Liver (tissue), 9 donors: Measurements from ENCODE around the gene CEACAM21. TPM values are rescaled to one million over a fixed set of nuclear protein-coding genes. Genes with fewer than 3 reads are reported as not detected.

ENCODE experiments used
- DNase-seq: peaks from one replicate; pipeline ENCODE4 v3.0.0-alpha.2; 2017; ENCODE audit warnings: low spot score
- H3K27ac ChIP-seq, 2 donors: one replicate each; pipeline ENCODE4 v1.7.0; 2013; ENCODE audit warnings: inconsistent platforms in 2 of 2, low read length in 2 of 2, control low read depth in 1 of 2, low read depth in 1 of 2, mild to moderate bottlenecking in 1 of 2
- H3K27me3 ChIP-seq, 4 donors: one replicate each; pipeline versions ENCODE4 v1.6.1 to v1.7.0; 2013; ENCODE audit warnings: low read length in 3 of 4, inconsistent platforms in 1 of 4, mild to moderate bottlenecking in 1 of 4, moderate library complexity in 1 of 4; ENCODE audit not compliant: control insufficient read depth in 4 of 4, insufficient read depth in 4 of 4
- H3K36me3 ChIP-seq, 4 donors: one replicate each; pipeline versions ENCODE4 v1.6.1 to v1.7.0; 2013; ENCODE audit warnings: low read length in 3 of 4, mild to moderate bottlenecking in 3 of 4, low read depth in 1 of 4, moderate library complexity in 1 of 4; ENCODE audit not compliant: control insufficient read depth in 4 of 4, insufficient read depth in 3 of 4
- H3K4me1 ChIP-seq, 4 donors: one replicate each; pipeline versions ENCODE4 v1.6.1 to v1.7.0; 2013; ENCODE audit warnings: low read length in 3 of 4, mild to moderate bottlenecking in 3 of 4, moderate library complexity in 1 of 4; ENCODE audit not compliant: control insufficient read depth in 4 of 4, insufficient read depth in 4 of 4
- H3K4me3 ChIP-seq, 3 donors: one replicate each; pipeline versions ENCODE4 v1.6.1 to v1.7.0; 2013; ENCODE audit warnings: low read length in 3 of 3, control low read depth in 1 of 3, low read depth in 1 of 3, mild to moderate bottlenecking in 1 of 3
- H3K9ac ChIP-seq, 2 donors: one replicate each; pipeline ENCODE4 v1.7.0; 2013; ENCODE audit warnings: low read length in 2 of 2, mild to moderate bottlenecking in 2 of 2, moderate library complexity in 2 of 2, control low read depth in 1 of 2, low read depth in 1 of 2
- H3K9me3 ChIP-seq, 4 donors: one replicate each; pipeline versions ENCODE4 v1.6.1 to v1.7.0; 2013; ENCODE audit warnings: low read length in 3 of 4; ENCODE audit not compliant: control insufficient read depth in 4 of 4
- CTCF ChIP-seq: fragments of 150-350 bp; IDR thresholded peaks from 2 replicates; pipeline ENCODE4 v1.5.1; 2017; ENCODE audit warnings: improper control_type of control experiment, low read depth, low read length; ENCODE audit not compliant: missing input control
- EGR1 ChIP-seq, 2 donors: IDR thresholded peaks; 2 replicates each; pipeline ENCODE4 v1.6.1; 2016 to 2018; ENCODE audit warnings: antibody characterized with exemption in 2 of 2, low read depth in 2 of 2
- FOXA1 ChIP-seq: IDR thresholded peaks from 2 replicates; pipeline ENCODE4 v1.6.1; 2016; ENCODE audit warnings: antibody characterized with exemption
- FOXA2 ChIP-seq: IDR thresholded peaks from 2 replicates; pipeline ENCODE4 v1.6.1; 2016; ENCODE audit warnings: antibody characterized with exemption
- GABPA ChIP-seq, 2 donors: IDR thresholded peaks in 1 of 2; conservative IDR thresholded peaks in 1 of 2; 2 replicates each; pipeline ENCODE4 v1.6.1; 2016; ENCODE audit warnings: antibody characterized with exemption in 2 of 2, mild to moderate bottlenecking in 1 of 2, moderate library complexity in 1 of 2
- HNF4A ChIP-seq, 2 donors: conservative IDR thresholded peaks; 2 replicates each; pipeline ENCODE4 v1.6.1; 2016; ENCODE audit warnings: antibody characterized with exemption in 2 of 2, mild to moderate bottlenecking in 2 of 2
- HNF4G ChIP-seq: IDR thresholded peaks from 2 replicates; pipeline ENCODE4 v1.6.1; 2016; ENCODE audit warnings: antibody characterized with exemption
- JUND ChIP-seq, 2 donors: IDR thresholded peaks; 2 replicates each; pipeline ENCODE4 v1.6.1; 2016; ENCODE audit warnings: antibody characterized with exemption in 2 of 2
- NR2F2 ChIP-seq: IDR thresholded peaks from 2 replicates; pipeline ENCODE4 v1.6.1; 2016; ENCODE audit warnings: antibody characterized with exemption
- RAD21 ChIP-seq, 2 donors: IDR thresholded peaks; 2 replicates each; pipeline ENCODE4 v1.6.1; 2016; ENCODE audit warnings: antibody characterized with exemption in 2 of 2, mild to moderate bottlenecking in 2 of 2
- RXRA ChIP-seq, 2 donors: IDR thresholded peaks; 2 replicates each; pipeline ENCODE4 v1.6.1; 2017 to 2018; ENCODE audit warnings: antibody characterized with exemption in 2 of 2, mild to moderate bottlenecking in 1 of 2
- SP1 ChIP-seq: IDR thresholded peaks from 2 replicates; pipeline ENCODE4 v1.6.1; 2018; ENCODE audit warnings: antibody characterized with exemption, mild to moderate bottlenecking
- TAF1 ChIP-seq: conservative IDR thresholded peaks from 2 replicates; pipeline ENCODE4 v1.6.1; 2016; ENCODE audit warnings: antibody characterized with exemption, mild to moderate bottlenecking
- YY1 ChIP-seq: IDR thresholded peaks from 2 replicates; pipeline ENCODE4 v1.6.1; 2016; ENCODE audit warnings: antibody characterized with exemption, mild to moderate bottlenecking
- whole genome bisulfite sequencing: extraction: QIAGEN DNeasy Blood & Tissue Kit; methylation state at CpG from one replicate; pipeline ENCODE4 v1.1.7; 2013; 5-methylcytosine and 5-hydroxymethylcytosine counted together
- polyA plus RNA-seq, 2 donors: library from polyadenylated mRNA; stranded (reverse) in 1 of 2; unstranded in 1 of 2; fragments of 200-250 nt in 1 of 2; fragments of >200 nt in 1 of 2; fragmentation: Nextera tagmentation in 1 of 2; extraction: Ambion mirVana in 1 of 2; gene quantifications; one replicate each; pipeline versions ENCODE4 v1.2.1 to v1.2.3, GENCODE V29; 2013 to 2015
- total RNA-seq, 2 donors: library from RNA; depleted of rRNA; stranded (reverse); fragments of >200 nt; gene quantifications; one replicate each; pipeline ENCODE4 v1.2.3, GENCODE V29; 2014
- TF ChIP-seq, protein P1 (sequence below): IDR thresholded peaks from 2 replicates; pipeline ENCODE4 v1.6.1; 2016; ENCODE audit warnings: antibody characterized with exemption, mild to moderate bottlenecking
- TF ChIP-seq, protein P2 (sequence below): IDR thresholded peaks from 2 replicates; pipeline ENCODE4 v1.6.1; 2016; ENCODE audit warnings: antibody characterized with exemption
- TF ChIP-seq, protein P3 (sequence below): IDR thresholded peaks from 2 replicates; pipeline ENCODE4 v1.6.1; 2016; ENCODE audit warnings: antibody characterized with exemption
- donor health status: healthy.
- donor health status: healthy.
- donor health status: healthy.
- donor health status: healthy.
- donor health status: healthy.

CEACAM21 gene
- total and polyA plus RNA-seq, 4 donors, result 0.58 to 2.5 (median 1.8) TPM

- Histone ChIP-seq H3K4me3 (no peak overlapping the region), H3K36me3 (no peaks in the 10 kb centered on the region), H3K27me3 (peaks cover 0 to under 1% (median 0%) of the 10 kb centered on the region in 4 donors), H3K9me3 (no peaks in the 10 kb centered on the region), H3K9ac (no peak overlapping the region), H3K27ac (no peak overlapping the region), H3K4me1 (no peaks in the 10 kb centered on the region)
- peak; percentile 40 for TF ChIP-seq FOXA2
- no peak for TF ChIP-seq HNF4G
- TF ChIP-seq TAF1, result no peak
- no peak for TF ChIP-seq JUND (IDR thresholded peaks at IDR 0.05)
- peak; percentile 65 for TF ChIP-seq CTCF
- TF ChIP-seq HNF4A (conservative IDR thresholded peaks at IDR 0.05), result no peak
- TF ChIP-seq, protein P1, sequence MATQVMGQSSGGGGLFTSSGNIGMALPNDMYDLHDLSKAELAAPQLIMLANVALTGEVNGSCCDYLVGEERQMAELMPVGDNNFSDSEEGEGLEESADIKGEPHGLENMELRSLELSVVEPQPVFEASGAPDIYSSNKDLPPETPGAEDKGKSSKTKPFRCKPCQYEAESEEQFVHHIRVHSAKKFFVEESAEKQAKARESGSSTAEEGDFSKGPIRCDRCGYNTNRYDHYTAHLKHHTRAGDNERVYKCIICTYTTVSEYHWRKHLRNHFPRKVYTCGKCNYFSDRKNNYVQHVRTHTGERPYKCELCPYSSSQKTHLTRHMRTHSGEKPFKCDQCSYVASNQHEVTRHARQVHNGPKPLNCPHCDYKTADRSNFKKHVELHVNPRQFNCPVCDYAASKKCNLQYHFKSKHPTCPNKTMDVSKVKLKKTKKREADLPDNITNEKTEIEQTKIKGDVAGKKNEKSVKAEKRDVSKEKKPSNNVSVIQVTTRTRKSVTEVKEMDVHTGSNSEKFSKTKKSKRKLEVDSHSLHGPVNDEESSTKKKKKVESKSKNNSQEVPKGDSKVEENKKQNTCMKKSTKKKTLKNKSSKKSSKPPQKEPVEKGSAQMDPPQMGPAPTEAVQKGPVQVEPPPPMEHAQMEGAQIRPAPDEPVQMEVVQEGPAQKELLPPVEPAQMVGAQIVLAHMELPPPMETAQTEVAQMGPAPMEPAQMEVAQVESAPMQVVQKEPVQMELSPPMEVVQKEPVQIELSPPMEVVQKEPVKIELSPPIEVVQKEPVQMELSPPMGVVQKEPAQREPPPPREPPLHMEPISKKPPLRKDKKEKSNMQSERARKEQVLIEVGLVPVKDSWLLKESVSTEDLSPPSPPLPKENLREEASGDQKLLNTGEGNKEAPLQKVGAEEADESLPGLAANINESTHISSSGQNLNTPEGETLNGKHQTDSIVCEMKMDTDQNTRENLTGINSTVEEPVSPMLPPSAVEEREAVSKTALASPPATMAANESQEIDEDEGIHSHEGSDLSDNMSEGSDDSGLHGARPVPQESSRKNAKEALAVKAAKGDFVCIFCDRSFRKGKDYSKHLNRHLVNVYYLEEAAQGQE, result peak; percentile 39
- no peak for TF ChIP-seq NR2F2
- peak; percentile 77 to 83 for TF ChIP-seq RAD21 (IDR thresholded peaks at IDR 0.05)
- 23% methylated on average over 4 of the region's 4 CpGs for WGBS
- DNase-seq, result no peak
Measured at GRCh38 chr19:41595258-41595889, 19.4 kb downstream of the CEACAM21 start.

- Histone ChIP-seq H3K4me3 (no peak overlapping the region), H3K27ac (no peak overlapping the region), H3K9ac (no peak overlapping the region), H3K36me3 (no peaks in the 10 kb centered on the region), H3K27me3 (no peaks in the 10 kb centered on the region), H3K4me1 (no peaks in the 10 kb centered on the region), H3K9me3 (no peaks in the 10 kb centered on the region)
- DNase-seq, result no peak
- TF ChIP-seq, protein P2, sequence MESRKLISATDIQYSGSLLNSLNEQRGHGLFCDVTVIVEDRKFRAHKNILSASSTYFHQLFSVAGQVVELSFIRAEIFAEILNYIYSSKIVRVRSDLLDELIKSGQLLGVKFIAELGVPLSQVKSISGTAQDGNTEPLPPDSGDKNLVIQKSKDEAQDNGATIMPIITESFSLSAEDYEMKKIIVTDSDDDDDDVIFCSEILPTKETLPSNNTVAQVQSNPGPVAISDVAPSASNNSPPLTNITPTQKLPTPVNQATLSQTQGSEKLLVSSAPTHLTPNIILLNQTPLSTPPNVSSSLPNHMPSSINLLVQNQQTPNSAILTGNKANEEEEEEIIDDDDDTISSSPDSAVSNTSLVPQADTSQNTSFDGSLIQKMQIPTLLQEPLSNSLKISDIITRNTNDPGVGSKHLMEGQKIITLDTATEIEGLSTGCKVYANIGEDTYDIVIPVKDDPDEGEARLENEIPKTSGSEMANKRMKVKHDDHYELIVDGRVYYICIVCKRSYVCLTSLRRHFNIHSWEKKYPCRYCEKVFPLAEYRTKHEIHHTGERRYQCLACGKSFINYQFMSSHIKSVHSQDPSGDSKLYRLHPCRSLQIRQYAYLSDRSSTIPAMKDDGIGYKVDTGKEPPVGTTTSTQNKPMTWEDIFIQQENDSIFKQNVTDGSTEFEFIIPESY, result no peak
- TF ChIP-seq FOXA1 (no peak), HNF4A (conservative IDR thresholded peaks at IDR 0.05) (no peak), TAF1 (no peak), NR2F2 (no peak), HNF4G (no peak), RAD21 (IDR thresholded peaks at IDR 0.05) (no peak), CTCF (no peak), JUND (IDR thresholded peaks at IDR 0.05) (no peak), SP1 (no peak), EGR1 (IDR thresholded peaks at IDR 0.05; ENCODE audit: low read depth in 2 of 2) (no peak), YY1 (no peak), GABPA (IDR thresholded peaks at IDR 0.05 in 1 of 2, conservative IDR thresholded peaks at IDR 0.05 in 1 of 2) (no peak), RXRA (IDR thresholded peaks at IDR 0.05) (no peak), FOXA2 (no peak)
- TF ChIP-seq, protein P3, sequence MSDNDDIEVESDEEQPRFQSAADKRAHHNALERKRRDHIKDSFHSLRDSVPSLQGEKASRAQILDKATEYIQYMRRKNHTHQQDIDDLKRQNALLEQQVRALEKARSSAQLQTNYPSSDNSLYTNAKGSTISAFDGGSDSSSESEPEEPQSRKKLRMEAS, result no peak
- TF ChIP-seq, protein P1, result no peak
- 28% methylated on average over 3 of the region's 3 CpGs for WGBS
Measured at GRCh38 chr19:41595890-41596280, 19.9 kb downstream of the CEACAM21 start.
